Psoas muscle (tissue), 8 donors: ENCODE results near the gene SSTR4. TPM values are rescaled to one million over a fixed set of nuclear protein-coding genes. Genes with fewer than 3 reads are reported as not detected.
A peak's percentile ranks its signal among the peaks of the same experiment; 100 is the strongest.

Source experiments
- ATAC-seq, 4 donors: fragments of 200-7000 bp; cut with Tn5 transposase; one replicate each; pipeline ENCODE4 v1.9.1; 2020; ENCODE audit warnings: moderate library complexity in 3 of 4, mild to moderate bottlenecking in 2 of 4
- DNase-seq, 2 donors: peaks; one replicate each; pipeline ENCODE4 v3.0.0-alpha.2; 2020
- H3K27ac ChIP-seq: fragments of 200-600 bp; one replicate; pipeline ENCODE4 v1.8.0; 2022
- H3K27me3 ChIP-seq, 3 donors: fragments of 200-600 bp in 1 of 3; one replicate each; pipeline versions ENCODE4 v1.6.1 to v1.8.0; 2013 to 2022; ENCODE audit warnings: low read length in 2 of 3, mild to moderate bottlenecking in 2 of 3, moderate library complexity in 1 of 3; ENCODE audit not compliant: insufficient read depth in 3 of 3
- H3K36me3 ChIP-seq, 2 donors: fragments of 200-600 bp in 1 of 2; one replicate each; pipeline versions ENCODE4 v1.6.1 to v1.8.0; 2013 to 2022; ENCODE audit warnings: low read depth in 1 of 2, mild to moderate bottlenecking in 1 of 2, moderate library complexity in 1 of 2; ENCODE audit not compliant: insufficient read depth in 1 of 2
- H3K4me1 ChIP-seq: fragments of 200-600 bp; one replicate; pipeline ENCODE4 v1.8.0; 2022
- H3K4me3 ChIP-seq: fragments of 200-600 bp; one replicate; pipeline ENCODE4 v1.8.0; 2022; ENCODE audit warnings: mild to moderate bottlenecking
- H3K9me3 ChIP-seq: fragments of 200-600 bp; one replicate; pipeline ENCODE4 v1.8.0; 2022
- WGBS, 3 donors: extraction: QIAGEN DNeasy Blood & Tissue Kit; methylation state at CpG; one replicate each; pipeline versions ENCODE4 v1.1.6 to v1.1.7; 2013; 5-methylcytosine and 5-hydroxymethylcytosine counted together
- intact Hi-C, 2 donors: fragments of 100-400 bp; cut with DNase I; formaldehyde crosslinking; loops; one replicate each; pipeline versions ENCODE4 v1.11.0 to v1.14.2; 2022
- polyA plus RNA-seq, 3 donors: library from polyadenylated mRNA; stranded (reverse); fragments of 200-250 nt; gene quantifications; one replicate each; pipeline ENCODE4 v1.2.3, GENCODE V29; 2013
- total RNA-seq, 4 donors: library from RNA; stranded (reverse); fragmentation: NEBNext Ultra II Directional in 2 of 4; extraction: Animal tissue kit (Norgen Biotek cat#: 25700) in 2 of 4; gene quantifications; one replicate each; pipeline versions ENCODE4 v1.2.1 to v1.2.4, GENCODE V29; 2021 to 2023
- TF ChIP-seq, protein P1 (sequence below): fragments of 200-600 bp; IDR thresholded peaks from one replicate; pipeline ENCODE4 v1.8.0; 2022; ENCODE audit warnings: antibody characterized with exemption
- donor health status: healthy with polysubstance abuse.
- donor health status: DM: no; HTN: no; CAD: no; lungs with moderate emphysema.
- donor health status: Bipolar disorder and iron deficiency.
- donor health status: healthy.
- donor health status: DM: yes; HTN: yes; CAD: no.
- donor health status: DM: no; HTN: no; CAD: no.
- donor health status: DM: no; HTN: no; CAD: no.
- donor health status: DM: yes; HTN: yes; CAD: no.

The SSTR4 gene
- total and polyA plus RNA-seq, 7 donors, result not detected

- H3K4me3 ChIP-seq, result no peak overlapping the region
- H3K27ac ChIP-seq, result peak overlapping the region; percentile 62
- DNase-seq, result peak; percentile 44 to 62
- H3K4me1 ChIP-seq, result peaks cover 30% of the 10 kb centered on the region
- no peaks in the 10 kb centered on the region for H3K27me3 ChIP-seq
- 6 to 8% (median 6%) methylated on average over 8 of the region's 8 CpGs for WGBS, 3 donors
- peak; percentile 84 to 90 (median 88) for ATAC-seq
- TF ChIP-seq, protein P1, sequence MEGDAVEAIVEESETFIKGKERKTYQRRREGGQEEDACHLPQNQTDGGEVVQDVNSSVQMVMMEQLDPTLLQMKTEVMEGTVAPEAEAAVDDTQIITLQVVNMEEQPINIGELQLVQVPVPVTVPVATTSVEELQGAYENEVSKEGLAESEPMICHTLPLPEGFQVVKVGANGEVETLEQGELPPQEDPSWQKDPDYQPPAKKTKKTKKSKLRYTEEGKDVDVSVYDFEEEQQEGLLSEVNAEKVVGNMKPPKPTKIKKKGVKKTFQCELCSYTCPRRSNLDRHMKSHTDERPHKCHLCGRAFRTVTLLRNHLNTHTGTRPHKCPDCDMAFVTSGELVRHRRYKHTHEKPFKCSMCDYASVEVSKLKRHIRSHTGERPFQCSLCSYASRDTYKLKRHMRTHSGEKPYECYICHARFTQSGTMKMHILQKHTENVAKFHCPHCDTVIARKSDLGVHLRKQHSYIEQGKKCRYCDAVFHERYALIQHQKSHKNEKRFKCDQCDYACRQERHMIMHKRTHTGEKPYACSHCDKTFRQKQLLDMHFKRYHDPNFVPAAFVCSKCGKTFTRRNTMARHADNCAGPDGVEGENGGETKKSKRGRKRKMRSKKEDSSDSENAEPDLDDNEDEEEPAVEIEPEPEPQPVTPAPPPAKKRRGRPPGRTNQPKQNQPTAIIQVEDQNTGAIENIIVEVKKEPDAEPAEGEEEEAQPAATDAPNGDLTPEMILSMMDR, result peak; percentile 47
- no peaks in the 10 kb centered on the region for H3K9me3 ChIP-seq
- H3K36me3 ChIP-seq, result no peaks in the 10 kb centered on the region
- intact Hi-C loops, result loop anchor here in 1 of 2 donors (2.0 kb wide), 1 partner anchor 63 kb away; no protein-coding TSS in a partner anchor
These were observed 26.8 kb downstream of the SSTR4 start for GRCh38 chr20:23061734-23062561.

- Histone ChIP-seq H3K9me3 (no peaks in the 10 kb centered on the region), H3K4me3 (no peak overlapping the region), H3K4me1 (peaks cover 30% of the 10 kb centered on the region), H3K27me3 (no peaks in the 10 kb centered on the region), H3K27ac (no peak overlapping the region), H3K36me3 (no peaks in the 10 kb centered on the region)
- no peak for ATAC-seq
- TF ChIP-seq, protein P1, result no peak
- DNase-seq, result no peak
- intact Hi-C loops, result no loop called here
These were observed 27.5 kb downstream of the SSTR4 start for GRCh38 chr20:23062632-23063031.

DNA sequence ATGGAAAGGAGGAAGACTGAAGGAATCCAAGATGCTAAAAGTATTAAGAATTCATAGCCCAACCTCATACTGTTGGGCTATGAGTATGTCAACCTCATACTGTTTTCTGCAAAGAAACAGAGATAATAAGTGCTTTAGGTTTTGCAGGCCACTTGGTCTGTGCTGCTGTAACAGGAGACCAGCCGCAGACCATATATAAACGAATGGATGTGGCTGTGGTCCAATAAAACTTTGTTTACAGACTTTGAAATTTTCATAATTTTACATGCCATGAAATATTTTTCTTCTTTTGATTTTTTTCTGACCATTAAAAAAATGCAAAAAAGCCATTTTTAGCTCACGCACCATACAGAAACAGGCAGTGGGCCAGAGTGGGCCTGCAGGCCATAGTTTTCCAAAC is 28.1 kb downstream of the SSTR4 start:
- DNase-seq (no peak), ATAC-seq (no peak)
- 70 to 79% (median 76%) methylated on average over 3 of the region's 3 CpGs for WGBS, 3 donors
- Histone ChIP-seq H3K9me3 (no peaks in the 10 kb centered on the region), H3K36me3 (no peaks in the 10 kb centered on the region), H3K4me3 (no peak overlapping the region), H3K27ac (no peak overlapping the region), H3K27me3 (no peaks in the 10 kb centered on the region), H3K4me1 (peaks cover 30% of the 10 kb centered on the region)
- intact Hi-C loops, result no loop called here
- TF ChIP-seq, protein P1, result no peak

- peaks cover 30% of the 10 kb centered on the region for H3K4me1 ChIP-seq
- no peak for ATAC-seq
- DNase-seq, result no peak
- H3K27me3 ChIP-seq, result no peaks in the 10 kb centered on the region
- no peaks in the 10 kb centered on the region for H3K36me3 ChIP-seq
- H3K4me3 ChIP-seq, result no peak overlapping the region
- 71 to 86% (median 78%) methylated on average over 2 of the region's 2 CpGs for WGBS, 3 donors
- H3K27ac ChIP-seq, result no peak overlapping the region
- H3K9me3 ChIP-seq, result no peaks in the 10 kb centered on the region
- intact Hi-C loops, result no loop called here
- TF ChIP-seq, protein P1, result no peak
These were observed 28.5 kb downstream of the SSTR4 start for GRCh38 chr20:23063581-23063980.
